Nucleus accumbens (tissue), 56 donors: Measurements from ENCODE around the gene PLEKHO1.
"Not testable (repeated sequence)": the region's sequence is repeated elsewhere in the genome, so short reads cannot be mapped to it uniquely, and the experiment has no call there.

Source experiments
- DNase-seq, 56 donors: peaks; one replicate each; lab custom pipeline; 2025; lab: John Stamatoyannopoulos, UW

PLEKHO1 gene

GRCh38 chr1:150149271-150150132 is at the start of gene PLEKHO1:
PLEKHO1 (plus strand) TSS chr1:150149916; CDS start chr1:150150258, 342 bp downstream.
- peak in 48 of 56 donors; percentile 19 to 85 (median 59) for DNase-seq

DNA sequence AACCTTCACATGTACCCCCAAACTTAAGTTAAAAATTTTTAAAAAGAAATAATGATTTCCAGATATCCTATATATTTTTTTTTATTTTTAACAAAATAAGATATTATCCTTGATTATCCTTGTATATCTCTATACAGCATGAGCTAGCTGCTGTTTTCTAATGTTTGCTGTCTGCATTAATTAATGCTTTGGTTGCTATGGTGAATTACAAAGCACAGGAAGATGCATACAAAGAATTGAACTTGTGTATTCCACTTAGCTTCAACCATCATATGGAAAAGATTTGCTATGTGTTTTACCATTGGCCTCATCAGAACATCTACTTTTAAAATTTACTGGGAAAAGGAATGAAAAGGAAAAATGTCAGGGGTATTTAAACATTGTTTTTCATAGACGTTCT is 46.7 kb upstream of the PLEKHO1 start:
- no peak for DNase-seq

DNA sequence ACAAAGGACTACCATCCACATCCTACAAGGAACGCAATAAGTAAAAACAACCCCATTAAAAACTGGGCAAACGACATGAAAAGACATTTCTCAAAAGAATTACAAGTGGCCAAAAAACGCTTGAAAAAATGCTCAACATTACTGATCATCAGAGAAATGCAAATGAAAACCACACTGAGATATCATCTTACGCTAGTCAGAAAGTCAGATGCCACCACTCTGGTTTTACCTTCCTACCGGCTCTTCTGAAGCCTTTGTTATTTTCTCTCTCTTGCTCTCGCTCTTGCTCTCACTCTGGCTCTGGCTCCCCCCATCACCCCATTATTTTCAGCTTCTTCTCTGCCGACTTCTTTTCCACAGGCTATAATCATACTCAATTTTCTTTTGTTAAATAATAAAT is 43.4 kb upstream of the PLEKHO1 start:
- DNase-seq: no peak

DNA sequence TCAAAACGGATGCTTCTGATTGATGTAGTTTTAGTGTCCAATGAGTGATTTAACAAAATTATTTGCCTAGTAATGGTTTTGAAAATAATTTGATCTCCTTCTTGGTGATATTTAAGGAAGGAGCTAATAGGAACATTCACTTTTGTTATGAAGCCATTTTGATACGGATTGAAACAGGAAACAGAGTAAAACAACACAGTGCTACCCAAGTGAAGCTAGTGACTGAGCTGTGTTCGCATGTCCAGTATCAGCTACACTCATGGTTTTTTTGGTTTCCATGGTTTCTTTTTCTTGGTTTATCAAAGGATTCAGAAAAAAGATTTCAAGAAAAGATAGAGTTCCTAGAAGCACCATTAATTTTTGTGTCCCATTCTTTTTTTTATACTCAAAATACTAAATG is 40.1 kb upstream of the PLEKHO1 start:
- DNase-seq: no peak

- DNase-seq: no peak
Observed at GRCh38 chr1:150110116-150110515, 39.6 kb upstream of the PLEKHO1 start.

- DNase-seq: no peak
Observed at GRCh38 chr1:150111670-150112069, 38.0 kb upstream of the PLEKHO1 start.

DNA sequence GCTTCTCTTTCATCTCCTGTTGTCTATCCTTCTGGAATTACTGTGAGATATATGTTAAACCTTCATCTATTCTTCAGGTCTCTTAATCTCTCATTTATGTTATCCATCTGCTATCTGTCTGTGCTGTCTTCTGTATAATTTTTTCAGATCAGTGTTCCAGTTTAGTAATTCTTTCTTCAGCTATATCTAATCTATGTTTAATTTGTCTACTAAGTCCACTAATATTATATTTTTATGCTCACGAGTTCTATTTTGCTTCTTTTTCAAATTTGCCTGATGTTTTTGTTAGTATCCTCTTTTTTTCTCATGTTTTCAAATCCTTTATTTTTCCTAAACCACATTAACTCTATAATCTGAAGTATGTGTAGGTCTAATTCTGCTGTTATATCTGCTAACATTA is 34.6 kb upstream of the PLEKHO1 start:
- no peak for DNase-seq

GRCh38 chr1:150118716-150119115 is 31.0 kb upstream of the PLEKHO1 start:
- DNase-seq: no peak

GRCh38 chr1:150121236-150121862 is 28.4 kb upstream of the PLEKHO1 start:
- DNase-seq: no peak

DNA sequence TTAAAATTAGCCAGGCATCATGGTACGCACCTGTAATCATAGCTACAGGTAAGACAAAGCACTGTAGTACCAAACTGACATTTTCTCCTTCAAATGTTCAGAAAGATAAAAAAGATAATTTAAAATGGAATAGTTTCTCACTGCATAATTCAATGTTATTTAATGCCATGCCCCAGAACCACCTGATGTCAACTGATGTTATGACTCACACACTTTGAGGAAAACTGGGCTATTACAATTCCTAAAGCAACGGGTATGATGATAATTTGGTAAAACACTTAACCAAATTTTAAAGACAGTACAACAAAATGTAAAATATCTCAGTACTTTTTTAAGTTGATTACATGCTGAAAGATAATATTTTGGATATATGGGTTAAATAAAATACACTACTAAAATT is 22.9 kb upstream of the PLEKHO1 start:
- no peak for DNase-seq

DNA sequence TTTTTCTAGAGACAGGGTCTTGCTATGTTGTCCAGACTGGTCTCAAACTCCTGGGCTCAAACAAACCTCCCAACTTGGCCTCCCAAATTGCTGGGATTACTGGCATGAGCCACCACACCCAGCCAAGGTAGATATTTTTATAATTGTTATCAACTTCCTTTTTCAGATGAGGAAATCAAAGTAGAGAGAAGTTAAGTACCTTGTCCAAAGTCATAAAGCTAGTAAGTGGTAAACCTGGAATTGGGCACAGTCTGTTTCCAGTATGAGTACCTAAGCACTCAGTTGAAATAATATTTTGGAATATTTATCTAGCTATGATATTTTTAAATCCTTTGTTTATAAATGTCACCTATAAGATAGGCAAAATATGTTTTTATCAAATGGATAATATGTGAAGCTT is 22.3 kb upstream of the PLEKHO1 start:
- no peak for DNase-seq

DNA sequence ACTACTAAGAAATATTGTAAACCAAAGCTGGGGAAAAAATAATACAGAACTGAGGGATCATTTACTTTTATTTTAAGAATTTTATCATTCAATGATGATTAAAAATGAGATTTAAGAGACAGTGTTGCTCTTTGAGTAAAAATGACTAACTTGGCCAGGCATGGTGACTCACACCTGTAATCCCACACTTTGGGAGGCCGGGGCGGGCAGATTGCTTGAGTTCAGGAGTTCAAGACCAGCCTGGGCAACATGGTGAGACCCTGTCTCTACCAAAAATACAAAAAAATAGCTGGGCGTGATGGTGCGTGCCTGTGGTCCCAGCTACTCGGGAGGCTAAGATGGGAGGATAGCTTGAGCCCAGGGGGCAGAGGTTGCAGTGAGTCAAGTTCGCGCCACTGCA is 21.8 kb upstream of the PLEKHO1 start:
- DNase-seq: peak in 3 of 56 donors; percentile 3 to 21 (median 11)

DNA sequence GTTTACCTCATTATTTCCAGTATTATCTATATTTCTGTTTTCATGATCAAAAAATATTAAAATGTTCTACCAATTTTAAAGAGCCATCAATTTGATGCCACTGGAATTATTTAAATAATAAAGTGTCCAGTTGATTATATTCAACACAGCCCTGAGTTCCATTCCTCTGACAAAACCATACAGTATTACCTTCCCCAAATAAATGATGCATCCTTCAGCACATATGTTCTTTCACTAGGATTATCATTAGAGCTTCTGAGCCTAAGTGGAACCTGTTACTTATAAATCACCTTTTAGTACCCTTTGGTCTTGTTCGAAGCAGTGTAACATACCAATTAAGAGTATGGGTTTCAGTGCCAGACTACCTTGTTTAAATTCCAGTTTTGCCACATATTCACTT is 17.3 kb upstream of the PLEKHO1 start:
- DNase-seq: no peak

DNA sequence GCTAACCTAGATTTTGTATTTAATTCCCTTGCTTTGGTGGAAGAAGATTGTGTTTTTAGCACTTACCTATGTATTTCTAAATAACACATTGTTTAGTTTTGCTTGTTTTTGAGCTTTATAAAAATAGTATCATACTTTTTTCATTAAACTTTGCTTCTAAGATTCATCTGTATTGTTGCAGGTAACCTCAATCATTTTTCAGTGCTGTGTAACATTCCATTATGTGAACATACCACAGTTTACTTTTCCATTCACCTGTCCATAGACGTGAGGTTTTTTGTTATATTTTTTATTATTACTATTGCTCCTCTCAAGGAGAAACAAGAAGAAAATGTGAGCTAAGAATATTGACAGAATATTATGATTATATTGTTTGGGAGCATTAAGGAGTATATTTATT is 15.2 kb upstream of the PLEKHO1 start:
- no peak for DNase-seq

DNA sequence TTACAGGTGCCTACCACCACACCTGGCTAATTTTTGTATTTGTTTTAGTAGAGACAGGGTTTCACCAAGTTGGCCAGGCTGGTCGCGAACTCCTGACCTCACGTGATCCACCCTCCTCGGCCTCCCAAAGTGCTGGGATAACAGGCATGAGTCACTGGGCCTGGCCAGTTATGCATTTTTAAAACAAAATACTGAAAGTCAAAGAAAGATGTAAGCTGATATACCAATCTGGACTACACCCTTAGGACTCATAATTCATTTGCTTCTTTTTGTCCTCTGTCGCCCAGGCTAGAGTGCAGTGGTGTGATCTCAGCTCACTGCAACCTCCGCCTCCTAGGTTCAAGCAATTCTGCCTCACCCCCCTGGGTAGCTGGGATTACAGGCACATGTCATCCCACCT is 14.3 kb upstream of the PLEKHO1 start:
- DNase-seq: not testable (repeated sequence)

DNA sequence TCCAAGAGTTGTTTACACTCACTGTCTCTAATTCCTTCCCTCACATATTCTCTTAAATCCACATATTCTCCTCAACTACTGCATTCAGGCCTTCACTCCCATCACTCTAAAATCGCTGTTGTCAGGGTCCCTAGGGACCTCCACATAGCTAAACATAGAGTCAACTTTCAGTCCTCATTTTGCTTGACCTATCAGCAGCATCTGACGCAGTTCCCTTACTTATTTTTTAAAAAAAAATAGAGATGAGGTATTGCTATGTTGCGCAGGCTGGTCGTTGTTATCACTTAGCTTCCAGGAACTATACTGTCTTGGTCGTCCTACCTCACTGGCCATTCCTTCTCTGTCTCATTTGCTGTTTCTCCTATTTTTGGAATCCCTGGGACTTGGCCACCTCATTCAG is 11.7 kb upstream of the PLEKHO1 start:
- no peak for DNase-seq

DNA sequence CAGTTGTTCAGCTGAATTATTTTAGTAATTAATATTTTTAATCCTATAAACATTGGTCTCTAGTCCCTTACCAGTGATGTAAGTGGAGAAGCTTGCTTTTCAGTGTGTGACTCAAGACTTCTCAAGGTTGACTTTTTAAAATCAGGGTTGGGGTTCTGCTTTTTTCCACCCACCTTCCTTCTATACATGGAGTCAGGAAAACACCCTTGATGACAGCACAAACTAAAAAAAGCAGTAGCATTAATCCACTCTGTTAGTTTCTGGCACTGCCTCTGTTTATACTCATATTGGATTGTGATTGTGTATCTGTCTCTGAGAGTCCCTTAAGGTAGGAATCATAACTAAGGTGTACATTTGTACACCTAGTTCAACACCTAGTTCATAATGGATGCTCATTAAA is 8.3 kb upstream of the PLEKHO1 start:
- no peak for DNase-seq

DNA sequence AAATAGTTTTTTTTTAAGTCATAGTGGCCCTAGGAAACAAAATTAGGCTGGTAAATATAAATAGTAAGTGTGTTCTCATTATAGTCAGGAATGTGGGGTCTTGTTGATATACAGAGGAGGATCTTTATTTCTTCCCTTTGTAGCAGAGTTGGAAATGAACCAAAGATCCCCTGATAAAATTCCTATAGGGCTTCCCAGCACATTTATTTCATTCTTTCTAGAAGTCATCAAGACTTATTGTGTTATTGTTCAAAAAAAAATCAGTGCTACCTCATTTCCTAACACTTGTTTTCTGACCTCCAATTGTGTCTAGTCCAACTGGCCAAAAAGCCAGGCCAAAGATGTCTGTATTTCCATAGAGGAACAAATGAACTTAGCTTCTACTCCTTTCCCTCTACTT is 7.6 kb upstream of the PLEKHO1 start:
- no peak for DNase-seq

DNA sequence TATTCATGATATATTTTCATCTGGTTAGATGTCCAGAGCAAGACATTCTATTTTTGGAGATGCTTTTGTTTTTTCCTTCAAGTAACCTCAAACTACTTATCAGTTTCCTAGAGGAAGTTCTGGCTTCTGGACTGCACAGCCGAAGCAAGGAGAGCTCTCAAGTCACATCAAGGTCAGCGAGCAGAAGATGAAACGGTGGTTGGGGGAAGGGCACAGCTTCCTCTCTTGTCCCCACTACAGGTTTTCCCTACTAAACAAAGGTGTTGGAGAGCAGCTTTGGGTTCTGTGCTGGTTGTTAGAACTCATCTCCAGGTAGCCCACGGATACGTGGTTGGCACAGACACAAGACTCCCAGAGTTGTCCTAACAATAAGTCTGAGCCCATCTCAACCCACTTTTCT is 5.1 kb upstream of the PLEKHO1 start:
- no peak for DNase-seq

DNA sequence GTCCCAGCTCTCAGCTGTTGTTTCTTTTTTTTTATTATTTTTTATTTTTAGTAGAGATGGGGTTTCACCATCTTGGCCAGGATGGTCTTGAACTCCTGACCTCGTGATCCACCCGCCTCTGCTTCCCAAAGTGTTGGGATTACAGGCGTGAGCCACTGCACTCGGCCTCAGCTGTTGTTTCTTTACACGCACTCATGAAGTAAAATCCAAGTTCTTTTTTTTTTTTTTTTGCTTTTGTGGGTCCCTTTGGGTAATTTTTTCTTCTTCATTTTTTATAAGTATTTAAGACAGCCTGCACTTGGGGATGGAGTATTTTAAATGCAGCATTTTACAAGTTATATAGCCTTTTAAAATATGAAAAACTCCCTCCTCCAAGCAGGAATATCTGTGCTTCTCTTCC is 3.7 kb upstream of the PLEKHO1 start:
- not testable (repeated sequence) for DNase-seq

DNA sequence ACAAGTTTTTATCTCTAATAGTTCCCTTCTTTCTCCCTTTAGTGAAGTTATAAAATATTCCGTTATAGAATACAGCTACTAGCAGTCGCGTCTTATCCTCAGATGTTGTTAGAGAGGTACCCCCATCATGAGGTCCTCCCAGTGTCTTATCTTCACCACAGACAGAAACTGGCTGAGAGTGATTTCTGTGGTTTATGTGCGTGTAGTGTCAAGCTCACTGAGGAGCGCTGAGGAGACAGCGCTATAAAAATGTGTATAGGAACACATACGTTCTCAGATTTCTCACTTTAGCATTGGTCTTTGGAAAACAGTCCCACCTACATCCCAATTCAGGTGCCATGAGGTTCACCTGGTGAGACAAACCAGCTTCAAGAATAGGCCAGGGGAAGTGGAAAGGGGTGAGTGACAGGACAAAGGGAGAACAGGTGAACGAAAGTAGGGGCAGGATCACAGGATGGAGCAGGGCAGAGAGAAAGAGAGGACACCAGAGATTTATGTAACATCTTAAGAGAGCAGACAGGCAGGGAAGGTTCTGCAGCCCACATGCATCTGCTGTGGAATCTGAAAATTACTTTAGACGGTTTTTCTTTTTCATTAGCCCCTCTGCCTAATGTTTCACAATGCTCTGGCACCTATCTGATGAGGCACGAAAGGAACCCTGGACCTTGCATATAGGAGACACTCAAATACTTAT is 2.7 kb upstream of the PLEKHO1 start:
- no peak for DNase-seq
